ENCODE measurements around the gene ZNF783. TPM values are rescaled to one million over a fixed set of nuclear protein-coding genes. Genes with fewer than 3 reads are reported as not detected.

Gene ZNF783
- total RNA-seq, 1 donor from 2014 or later: 15.3 TPM

- Mint-ChIP-seq H3K9me3 (peaks cover 2% of the 10 kb centered on the region), H3K4me3 (peak overlapping the region; percentile 58)
- DNase-seq (ENCODE audit: low read depth, low spot score): no peak
Observed at GRCh38 chr7:149238051-149238450, 23.9 kb upstream of the ZNF783 start.

DNA sequence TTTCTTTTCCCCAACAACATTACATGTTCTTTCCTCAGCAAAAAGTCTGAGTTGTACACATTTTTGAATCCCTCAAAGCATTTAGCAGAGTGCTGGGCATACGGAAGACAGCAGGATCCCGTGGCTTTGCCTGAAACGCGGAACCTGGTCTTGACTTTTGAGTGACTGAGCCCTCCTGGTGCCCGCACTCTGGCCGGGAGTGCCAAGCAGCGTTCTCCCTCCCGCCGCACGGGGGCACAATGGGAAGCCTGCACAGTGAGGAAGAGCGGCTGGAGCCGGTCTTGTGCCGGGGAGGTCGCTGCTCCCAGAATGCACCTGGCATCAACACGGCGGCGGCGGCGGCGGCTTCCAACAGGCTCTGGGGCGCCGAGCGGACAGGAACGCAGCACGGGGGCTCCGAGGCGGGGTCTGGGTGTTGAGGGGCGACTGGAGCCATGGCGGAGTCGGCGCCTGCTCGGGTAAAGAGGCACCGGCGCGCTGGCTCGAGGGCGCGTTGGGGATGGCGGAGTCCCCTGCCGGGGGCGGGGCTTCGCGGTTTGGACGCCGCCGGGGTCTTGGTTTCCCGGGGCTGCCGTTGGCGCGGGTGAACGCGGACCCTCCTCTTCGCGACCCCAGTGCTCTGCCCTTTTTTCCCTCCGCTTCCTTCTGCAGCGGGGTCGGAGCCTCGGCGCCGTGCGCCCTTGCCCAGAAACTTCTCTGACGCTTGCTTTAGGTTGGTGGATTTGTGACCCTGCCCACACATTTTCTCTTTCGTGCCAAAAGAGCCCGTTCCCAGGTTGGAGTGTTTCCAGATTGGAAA, 22.5 kb upstream of the ZNF783 start, which contains the start of gene ZNF212:
Gene ZNF212 (plus strand): TSS at position 307 of the 799 bp plus-strand sequence. CDS start 128 bp downstream, at position 435.
- TF ChIP-seq CTCF (conservative IDR thresholded peaks at IDR 0.05): peak; percentile 77
- Mint-ChIP-seq H3K27ac (ENCODE audit: unreplicated experiment) (peak within 1 kb of the TSS; percentile 89), H3K4me3 (peak within 1 kb of the TSS; percentile 96), H3K27me3 (ENCODE audit: low read depth) (peaks cover 27% of the 10 kb centered on the region), H3K9me3 (peaks cover 2% of the 10 kb centered on the region), H3K4me1 (peaks cover 11% of the 10 kb centered on the region), H3K36me3 (ENCODE audit: low read depth) (peaks cover 8% of the 10 kb centered on the region)
- DNase-seq (ENCODE audit: low read depth, low spot score): peak; percentile 86

More at GRCh38 chr7:149238051-149238450, 23.9 kb upstream of the ZNF783 start:
- no peak overlapping the region for H3K27ac Mint-ChIP-seq (ENCODE audit: unreplicated experiment)
- no peak for TF ChIP-seq CTCF (conservative IDR thresholded peaks at IDR 0.05)
- peaks cover 11% of the 10 kb centered on the region for H3K4me1 Mint-ChIP-seq
- H3K27me3 Mint-ChIP-seq (ENCODE audit: low read depth): peaks cover 34% of the 10 kb centered on the region
- H3K36me3 Mint-ChIP-seq (ENCODE audit: low read depth): peaks cover 8% of the 10 kb centered on the region

GRCh38 chr7:149240637-149241036, 21.4 kb upstream of the ZNF783 start:
- DNase-seq (ENCODE audit: low read depth, low spot score): no peak

GRCh38 chr7:149241696-149242095, 20.3 kb upstream of the ZNF783 start:
- Mint-ChIP-seq H3K9me3 (peaks cover 2% of the 10 kb centered on the region), H3K27me3 (ENCODE audit: low read depth) (peaks cover 22% of the 10 kb centered on the region), H3K36me3 (ENCODE audit: low read depth) (peaks cover 8% of the 10 kb centered on the region), H3K27ac (ENCODE audit: unreplicated experiment) (no peak overlapping the region), H3K4me3 (peak overlapping the region; percentile 71), H3K4me1 (peaks cover 11% of the 10 kb centered on the region)
- no peak for TF ChIP-seq CTCF (conservative IDR thresholded peaks at IDR 0.05)
- no peak for DNase-seq (ENCODE audit: low read depth, low spot score)

More at GRCh38 chr7:149240637-149241036, 21.4 kb upstream of the ZNF783 start:
- Mint-ChIP-seq H3K4me3 (peak overlapping the region; percentile 96), H3K27me3 (ENCODE audit: low read depth) (peaks cover 27% of the 10 kb centered on the region), H3K27ac (ENCODE audit: unreplicated experiment) (no peak overlapping the region), H3K36me3 (ENCODE audit: low read depth) (peaks cover 8% of the 10 kb centered on the region), H3K9me3 (peaks cover 2% of the 10 kb centered on the region), H3K4me1 (peaks cover 11% of the 10 kb centered on the region)
- TF ChIP-seq CTCF (conservative IDR thresholded peaks at IDR 0.05): no peak

DNA sequence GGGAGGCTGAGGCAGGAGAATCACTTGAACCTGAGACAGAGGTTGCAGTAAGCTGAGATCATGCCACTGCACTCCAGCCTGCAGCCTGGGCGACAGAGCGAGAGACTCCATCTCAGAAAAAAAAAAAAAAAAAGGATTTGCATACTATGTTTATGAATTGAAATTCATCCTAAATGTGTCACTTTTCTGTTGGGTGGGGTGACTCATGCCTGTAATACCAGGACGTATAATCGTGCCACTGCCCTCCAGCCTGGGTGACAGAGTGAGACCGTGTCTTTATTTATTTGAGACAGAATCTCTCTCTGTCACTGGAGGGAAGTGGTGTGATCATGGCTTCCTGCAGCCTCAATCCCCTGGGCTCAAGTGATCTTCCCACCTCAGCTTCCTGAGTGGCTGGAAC, 16.8 kb upstream of the ZNF783 start:
- Mint-ChIP-seq H3K36me3 (ENCODE audit: low read depth) (peaks cover 8% of the 10 kb centered on the region), H3K27me3 (ENCODE audit: low read depth) (no peaks in the 10 kb centered on the region), H3K9me3 (peaks cover 2% of the 10 kb centered on the region), H3K27ac (ENCODE audit: unreplicated experiment) (no peak overlapping the region), H3K4me1 (peaks cover 6% of the 10 kb centered on the region), H3K4me3 (no peak overlapping the region)
- TF ChIP-seq CTCF (conservative IDR thresholded peaks at IDR 0.05): no peak
- no peak for DNase-seq (ENCODE audit: low read depth, low spot score)

Measured in neural crest cell (in vitro differentiated cells).